ENCODE measurements around the gene MPLKIP.
A peak's percentile ranks its signal among the peaks of the same experiment; 100 is the strongest.

The MPLKIP gene

DNA sequence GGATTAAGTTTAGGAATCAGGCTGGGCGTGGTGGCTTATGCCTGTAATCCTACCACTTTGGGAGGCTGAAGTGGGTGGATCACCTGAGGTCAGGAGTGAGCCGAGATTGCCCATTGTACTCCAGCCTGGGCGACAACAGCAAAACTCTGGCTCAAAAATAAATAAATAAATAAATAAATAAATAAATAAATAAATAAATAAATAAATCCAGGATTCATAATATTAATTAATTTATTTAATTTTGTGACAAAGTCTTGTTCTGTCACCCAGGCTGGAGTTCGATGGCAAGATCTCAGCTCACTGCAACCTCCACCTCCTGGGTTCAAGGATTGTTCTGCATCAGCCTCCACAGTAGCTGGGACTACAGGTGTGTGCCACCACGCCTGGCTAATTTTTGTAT is 4.6 kb upstream of the MPLKIP start:
- Histone ChIP-seq H3K79me2 (ENCODE audit: insufficient read depth, low read depth) (peaks cover 2% of the 10 kb centered on the region; the same call in 1 of the 2 replicates), H3K4me3 (IDR thresholded peaks at IDR 0.05; ENCODE audit: insufficient read depth, low read depth, low read length) (no peak overlapping the region), H4K20me1 (ENCODE audit: insufficient read depth) (no peaks in the 10 kb centered on the region), H3K9ac (no peak overlapping the region), H3K4me2 (no peak overlapping the region), H3K27me3 (ENCODE audit: insufficient read depth, low read depth) (no peaks in the 10 kb centered on the region), H3K4me1 (ENCODE audit: low read depth, poor library complexity, severe bottlenecking) (no peaks in the 10 kb centered on the region), H2AFZ (ENCODE audit: low read depth) (no peak overlapping the region), H3K27ac (no peak overlapping the region), H3K36me3 (ENCODE audit: insufficient read depth) (no peaks in the 10 kb centered on the region)
- TF ChIP-seq, protein P1, sequence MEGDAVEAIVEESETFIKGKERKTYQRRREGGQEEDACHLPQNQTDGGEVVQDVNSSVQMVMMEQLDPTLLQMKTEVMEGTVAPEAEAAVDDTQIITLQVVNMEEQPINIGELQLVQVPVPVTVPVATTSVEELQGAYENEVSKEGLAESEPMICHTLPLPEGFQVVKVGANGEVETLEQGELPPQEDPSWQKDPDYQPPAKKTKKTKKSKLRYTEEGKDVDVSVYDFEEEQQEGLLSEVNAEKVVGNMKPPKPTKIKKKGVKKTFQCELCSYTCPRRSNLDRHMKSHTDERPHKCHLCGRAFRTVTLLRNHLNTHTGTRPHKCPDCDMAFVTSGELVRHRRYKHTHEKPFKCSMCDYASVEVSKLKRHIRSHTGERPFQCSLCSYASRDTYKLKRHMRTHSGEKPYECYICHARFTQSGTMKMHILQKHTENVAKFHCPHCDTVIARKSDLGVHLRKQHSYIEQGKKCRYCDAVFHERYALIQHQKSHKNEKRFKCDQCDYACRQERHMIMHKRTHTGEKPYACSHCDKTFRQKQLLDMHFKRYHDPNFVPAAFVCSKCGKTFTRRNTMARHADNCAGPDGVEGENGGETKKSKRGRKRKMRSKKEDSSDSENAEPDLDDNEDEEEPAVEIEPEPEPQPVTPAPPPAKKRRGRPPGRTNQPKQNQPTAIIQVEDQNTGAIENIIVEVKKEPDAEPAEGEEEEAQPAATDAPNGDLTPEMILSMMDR (conservative IDR thresholded peaks at IDR 0.05; ENCODE audit: low read depth, low read length): no peak

DNA sequence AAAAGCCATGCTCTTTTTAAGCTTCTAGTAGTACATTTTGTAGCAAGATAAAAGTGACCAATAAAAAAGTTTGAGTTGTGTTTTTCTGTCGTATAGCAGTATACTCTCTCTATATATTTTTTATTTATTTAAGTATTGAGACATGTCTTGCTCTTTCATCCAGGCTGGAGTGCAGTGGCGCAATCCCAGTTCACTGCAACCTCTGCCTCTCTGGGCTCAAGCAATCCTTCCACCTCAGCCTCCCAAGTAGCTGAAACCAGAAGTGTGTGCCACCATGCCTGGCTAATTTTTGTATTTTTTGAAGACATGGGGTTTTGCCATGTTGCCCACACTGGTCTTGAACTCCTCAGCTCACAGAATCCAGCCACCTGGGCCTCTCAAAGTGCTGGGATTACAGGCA is 3.1 kb upstream of the MPLKIP start:
- TF ChIP-seq, protein P1 (conservative IDR thresholded peaks at IDR 0.05; ENCODE audit: low read depth, low read length): no peak
- H4K20me1 ChIP-seq (ENCODE audit: insufficient read depth): no peaks in the 10 kb centered on the region
- H3K27ac ChIP-seq: no peak overlapping the region
- H2AFZ ChIP-seq (ENCODE audit: low read depth): no peak overlapping the region
- H3K4me2 ChIP-seq: no peak overlapping the region
- no peaks in the 10 kb centered on the region for H3K36me3 ChIP-seq (ENCODE audit: insufficient read depth)
- no peaks in the 10 kb centered on the region for H3K27me3 ChIP-seq (ENCODE audit: insufficient read depth, low read depth)
- H3K4me1 ChIP-seq (ENCODE audit: low read depth, poor library complexity, severe bottlenecking): peaks cover 9% of the 10 kb centered on the region
- no peak overlapping the region for H3K4me3 ChIP-seq (IDR thresholded peaks at IDR 0.05; ENCODE audit: insufficient read depth, low read depth, low read length)
- no peak overlapping the region for H3K9ac ChIP-seq
- peaks cover 17% of the 10 kb centered on the region for H3K79me2 ChIP-seq (ENCODE audit: insufficient read depth, low read depth)

DNA sequence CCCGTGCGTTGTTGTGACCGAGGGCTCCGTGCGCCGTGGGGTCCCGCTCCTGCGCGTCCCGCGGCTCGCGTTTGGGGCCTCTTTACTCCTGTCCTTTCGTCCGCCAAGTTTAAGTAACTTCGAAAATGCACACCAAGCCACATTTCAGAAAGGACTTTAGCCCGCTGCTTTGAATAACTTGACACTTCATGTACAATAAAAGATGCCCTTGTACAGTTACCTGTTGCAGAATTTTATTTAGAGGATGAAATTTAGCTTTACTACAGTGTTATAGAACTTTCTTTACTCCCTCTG is 842 bp upstream of the MPLKIP start:
- H3K4me1 ChIP-seq (ENCODE audit: low read depth, poor library complexity, severe bottlenecking): peaks cover 15% of the 10 kb centered on the region
- no peak overlapping the region for H3K27ac ChIP-seq
- H2AFZ ChIP-seq (ENCODE audit: low read depth): peak overlapping the region; percentile 76
- H3K36me3 ChIP-seq (ENCODE audit: insufficient read depth): no peaks in the 10 kb centered on the region
- no peaks in the 10 kb centered on the region for H4K20me1 ChIP-seq (ENCODE audit: insufficient read depth)
- no peak overlapping the region for H3K4me3 ChIP-seq (IDR thresholded peaks at IDR 0.05; ENCODE audit: insufficient read depth, low read depth, low read length)
- H3K79me2 ChIP-seq (ENCODE audit: insufficient read depth, low read depth): peaks cover 35% of the 10 kb centered on the region
- no peaks in the 10 kb centered on the region for H3K27me3 ChIP-seq (ENCODE audit: insufficient read depth, low read depth)
- H3K9ac ChIP-seq: no peak overlapping the region
- H3K4me2 ChIP-seq: peak overlapping the region; percentile 59
- TF ChIP-seq, protein P1 (conservative IDR thresholded peaks at IDR 0.05; ENCODE audit: low read depth, low read length): no peak

DNA sequence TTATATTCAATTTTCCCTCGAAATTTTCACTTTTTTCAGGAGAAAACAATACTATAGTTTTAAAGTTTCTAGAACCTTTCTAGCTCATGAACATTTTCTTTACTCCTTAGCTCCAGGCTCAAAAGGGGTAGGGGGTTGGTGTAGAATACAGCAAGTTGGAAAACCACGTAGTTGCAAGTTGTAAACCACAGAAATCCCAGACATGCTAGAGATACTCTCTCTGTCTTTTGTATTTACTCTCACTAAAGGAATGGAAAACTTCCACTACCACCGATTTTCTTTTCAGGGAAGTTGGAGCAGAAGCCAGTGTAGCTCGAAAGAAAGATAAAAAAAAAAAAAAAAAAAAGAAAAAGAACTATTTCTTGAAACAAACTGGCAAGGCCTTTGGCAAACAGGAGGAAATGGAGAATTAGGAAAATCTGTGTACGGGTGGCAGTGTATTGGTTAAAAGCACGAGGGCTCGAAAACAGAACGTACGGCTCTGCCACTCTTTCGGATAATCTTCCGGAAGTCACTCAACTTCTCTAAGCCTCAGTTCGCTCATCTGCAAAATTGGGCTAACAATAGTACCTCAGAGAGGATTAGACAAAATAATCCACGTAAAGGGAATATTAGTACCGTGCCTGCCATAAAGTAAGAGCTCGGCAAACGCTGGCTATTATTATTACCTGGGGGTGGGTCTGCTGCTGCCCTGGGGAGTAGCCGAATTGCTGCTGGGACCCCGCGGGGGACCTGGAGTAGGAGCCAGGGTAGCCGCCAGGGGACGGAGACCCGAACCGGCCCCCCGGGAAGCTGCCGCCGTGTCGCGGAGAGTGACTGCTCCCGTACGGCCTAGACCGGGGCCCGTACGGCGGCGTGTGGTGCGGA is 628 bp downstream of the MPLKIP start:
- Histone ChIP-seq H3K4me3 (IDR thresholded peaks at IDR 0.05; ENCODE audit: insufficient read depth, low read depth, low read length) (no peak overlapping the region), H2AFZ (ENCODE audit: low read depth) (peak overlapping the region; percentile 76), H3K9ac (peak overlapping the region; percentile 95), H3K27me3 (ENCODE audit: insufficient read depth, low read depth) (no peaks in the 10 kb centered on the region), H3K27ac (peak overlapping the region; percentile 83), H3K4me2 (peak overlapping the region; percentile 81), H3K36me3 (ENCODE audit: insufficient read depth) (no peaks in the 10 kb centered on the region), H3K4me1 (ENCODE audit: low read depth, poor library complexity, severe bottlenecking) (peaks cover 15% of the 10 kb centered on the region), H3K79me2 (ENCODE audit: insufficient read depth, low read depth) (peaks cover 43% of the 10 kb centered on the region), H4K20me1 (ENCODE audit: insufficient read depth) (no peaks in the 10 kb centered on the region)
- TF ChIP-seq, protein P1 (conservative IDR thresholded peaks at IDR 0.05; ENCODE audit: low read depth, low read length): no peak

Data from KMS-11 (cell line).